ENCODE measurements around the gene PIK3C2B. TPM values are rescaled to one million over a fixed set of nuclear protein-coding genes. Genes with fewer than 3 reads are reported as not detected.

PIK3C2B gene
- total RNA-seq, 2 donors from 2014 or later, result 34.5 to 44.4 TPM

GRCh38 chr1:204469304-204469703 is 25.3 kb downstream of the PIK3C2B start:
- H3K27me3 ChIP-seq (replicated peaks; ENCODE audit: insufficient read depth), result no peaks in the 10 kb centered on the region
- H3K9me3 ChIP-seq, result no peaks in the 10 kb centered on the region
- H3K27ac ChIP-seq, result peak overlapping the region in 1 of 2 donors; percentile 8
- H3K4me3 ChIP-seq, result no peak overlapping the region
- DNase-seq (ENCODE audit: low spot score) (no peak), ATAC-seq (ENCODE audit: insufficient number of reproducible peaks, low FRiP score, low read depth) (no peak)
- H3K4me1 ChIP-seq (ENCODE audit: control insufficient read depth in 1 of 2, low read depth in 2 of 2), result peaks cover 28 to 71% of the 10 kb centered on the region in 2 donors
- no peaks in the 10 kb centered on the region for H3K36me3 ChIP-seq
- TF ChIP-seq CTCF (IDR thresholded peaks at IDR 0.05), result no peak

- Histone ChIP-seq H3K4me1 (ENCODE audit: control insufficient read depth in 1 of 2, low read depth in 2 of 2) (peaks cover 33 to 73% of the 10 kb centered on the region in 2 donors), H3K27ac (peak overlapping the region; percentile 90 to 96), H3K27me3 (replicated peaks; ENCODE audit: insufficient read depth) (no peaks in the 10 kb centered on the region), H3K9me3 (no peaks in the 10 kb centered on the region), H3K36me3 (no peaks in the 10 kb centered on the region), H3K4me3 (no peak overlapping the region)
- no peak for DNase-seq (ENCODE audit: low spot score)
- TF ChIP-seq CTCF (IDR thresholded peaks at IDR 0.05), result no peak
- no peak for ATAC-seq (ENCODE audit: insufficient number of reproducible peaks, low FRiP score, low read depth)
Observed at GRCh38 chr1:204468766-204469302, 25.8 kb downstream of the PIK3C2B start.

GRCh38 chr1:204468206-204468605 is 26.4 kb downstream of the PIK3C2B start:
- no peaks in the 10 kb centered on the region for H3K27me3 ChIP-seq (replicated peaks; ENCODE audit: insufficient read depth)
- peak overlapping the region; percentile 90 to 96 for H3K27ac ChIP-seq
- DNase-seq (ENCODE audit: low spot score) (no peak), ATAC-seq (ENCODE audit: insufficient number of reproducible peaks, low FRiP score, low read depth) (no peak)
- peaks cover 37 to 78% of the 10 kb centered on the region in 2 donors for H3K4me1 ChIP-seq (ENCODE audit: control insufficient read depth in 1 of 2, low read depth in 2 of 2)
- H3K4me3 ChIP-seq, result no peak overlapping the region
- TF ChIP-seq CTCF (IDR thresholded peaks at IDR 0.05), result no peak
- H3K36me3 ChIP-seq, result no peaks in the 10 kb centered on the region
- H3K9me3 ChIP-seq, result no peaks in the 10 kb centered on the region

GRCh38 chr1:204466416-204467405 is 27.9 kb downstream of the PIK3C2B start:
- DNase-seq (ENCODE audit: low spot score) (no peak), ATAC-seq (ENCODE audit: insufficient number of reproducible peaks, low FRiP score, low read depth) (peak; percentile 80)
- no peak for TF ChIP-seq CTCF (IDR thresholded peaks at IDR 0.05)
- no peaks in the 10 kb centered on the region for H3K27me3 ChIP-seq (replicated peaks; ENCODE audit: insufficient read depth)
- H3K9me3 ChIP-seq, result no peaks in the 10 kb centered on the region
- no peaks in the 10 kb centered on the region for H3K36me3 ChIP-seq
- H3K27ac ChIP-seq, result peak overlapping the region; percentile 90 to 96
- peak overlapping the region; percentile 64 for H3K4me3 ChIP-seq
- peaks cover 39 to 76% of the 10 kb centered on the region in 2 donors for H3K4me1 ChIP-seq (ENCODE audit: control insufficient read depth in 1 of 2, low read depth in 2 of 2)

All from thoracic aorta (tissue), 2 donors.